ENCODE data around the gene VGLL4. TPM values are rescaled to one million over a fixed set of nuclear protein-coding genes. Genes with fewer than 3 reads are reported as not detected.

Gene VGLL4
- total RNA-seq, 1 experiment from 2014 or later = 41.2 TPM

- intact Hi-C loops (cut with micrococcal nuclease; ENCODE audit: unreplicated experiment) = no loop called here
- peaks cover 52% of the 10 kb centered on the region for H3K4me1 ChIP-seq (ENCODE audit: insufficient read depth, low read length, poor library complexity, severe bottlenecking)
- no peaks in the 10 kb centered on the region for H3K27me3 ChIP-seq (replicated peaks; ENCODE audit: insufficient read depth, low read depth, low read length, poor library complexity)
- H3K27ac ChIP-seq (ENCODE audit: low read depth, low read length, poor library complexity, severe bottlenecking) = peak overlapping the region; percentile 79
- POLR2A ChIA-PET (ENCODE audit: low non-redundant PET) = interaction anchor here (0.7 kb wide), 1 partner anchor 13 kb away, joined by 3 read pairs; no protein-coding TSS in a partner anchor
- CTCF ChIA-PET = no interaction called here
- BruUV-seq (replicated peaks) = no TSS peak
- no peaks in the 10 kb centered on the region for H3K9me3 ChIP-seq (ENCODE audit: low read depth, low read length, poor library complexity, severe bottlenecking)
- H3K4me3 ChIP-seq (ENCODE audit: low read depth, low read length, poor library complexity, severe bottlenecking) = no peak overlapping the region
- no peak for DNase-seq (ENCODE audit: low spot score)
- no peaks in the 10 kb centered on the region for H3K36me3 ChIP-seq (ENCODE audit: insufficient read depth, low read length, poor library complexity, severe bottlenecking)
- TF ChIP-seq EZH2 (IDR thresholded peaks at IDR 0.05; ENCODE audit: borderline replicate concordance, low read depth, low read length, poor library complexity, severe bottlenecking) (no peak), CTCF (conservative IDR thresholded peaks at IDR 0.05; ENCODE audit: low read depth, low read length) (no peak)
Observed at GRCh38 chr3:11591002-11591355, 52.7 kb downstream of the VGLL4 start.

- no peaks in the 10 kb centered on the region for H3K36me3 ChIP-seq (ENCODE audit: insufficient read depth, low read length, poor library complexity, severe bottlenecking)
- TF ChIP-seq EZH2 (IDR thresholded peaks at IDR 0.05; ENCODE audit: borderline replicate concordance, low read depth, low read length, poor library complexity, severe bottlenecking) = no peak
- no peak for TF ChIP-seq CTCF (conservative IDR thresholded peaks at IDR 0.05; ENCODE audit: low read depth, low read length)
- H3K27ac ChIP-seq (ENCODE audit: low read depth, low read length, poor library complexity, severe bottlenecking) = no peak overlapping the region
- H3K4me3 ChIP-seq (ENCODE audit: low read depth, low read length, poor library complexity, severe bottlenecking) = no peak overlapping the region
- ChIA-PET POLR2A (ENCODE audit: low non-redundant PET) (no interaction called here), CTCF (no interaction called here)
- H3K4me1 ChIP-seq (ENCODE audit: insufficient read depth, low read length, poor library complexity, severe bottlenecking) = peaks cover 61% of the 10 kb centered on the region
- no peaks in the 10 kb centered on the region for H3K9me3 ChIP-seq (ENCODE audit: low read depth, low read length, poor library complexity, severe bottlenecking)
- H3K27me3 ChIP-seq (replicated peaks; ENCODE audit: insufficient read depth, low read depth, low read length, poor library complexity) = no peaks in the 10 kb centered on the region
- no peak for DNase-seq (ENCODE audit: low spot score)
- intact Hi-C loops (cut with micrococcal nuclease; ENCODE audit: unreplicated experiment) = no loop called here
- no TSS peak for BruUV-seq (replicated peaks)
Observed at GRCh38 chr3:11589706-11590105, 54.0 kb downstream of the VGLL4 start.

- no peak for DNase-seq (ENCODE audit: low spot score)
- intact Hi-C loops (cut with micrococcal nuclease; ENCODE audit: unreplicated experiment) = no loop called here
- H3K27me3 ChIP-seq (replicated peaks; ENCODE audit: insufficient read depth, low read depth, low read length, poor library complexity) = no peaks in the 10 kb centered on the region
- ChIA-PET POLR2A (ENCODE audit: low non-redundant PET) (no interaction called here), CTCF (no interaction called here)
- TF ChIP-seq CTCF (conservative IDR thresholded peaks at IDR 0.05; ENCODE audit: low read depth, low read length) (no peak), EZH2 (IDR thresholded peaks at IDR 0.05; ENCODE audit: borderline replicate concordance, low read depth, low read length, poor library complexity, severe bottlenecking) (no peak)
- no peaks in the 10 kb centered on the region for H3K9me3 ChIP-seq (ENCODE audit: low read depth, low read length, poor library complexity, severe bottlenecking)
- H3K4me3 ChIP-seq (ENCODE audit: low read depth, low read length, poor library complexity, severe bottlenecking) = no peak overlapping the region
- peak overlapping the region; percentile 5 for H3K27ac ChIP-seq (ENCODE audit: low read depth, low read length, poor library complexity, severe bottlenecking)
- no peaks in the 10 kb centered on the region for H3K36me3 ChIP-seq (ENCODE audit: insufficient read depth, low read length, poor library complexity, severe bottlenecking)
- BruUV-seq (replicated peaks) = no TSS peak
- H3K4me1 ChIP-seq (ENCODE audit: insufficient read depth, low read length, poor library complexity, severe bottlenecking) = peaks cover 68% of the 10 kb centered on the region
Observed at GRCh38 chr3:11588755-11589154, 55.0 kb downstream of the VGLL4 start.
